Raji (cell line): Measurements from ENCODE around the gene ADCY5.

Experiments
- POLR2A ChIP-seq: IDR thresholded peaks from 2 replicates; pipeline ENCODE4 v1.6.1; 2011; ENCODE audit warnings: low read depth, low read length, control low read depth; ENCODE audit not compliant: insufficient read depth

The ADCY5 gene

GRCh38 chr3:123365450-123366143 lies 83.3 kb downstream of the ADCY5 start:
- no peak for TF ChIP-seq POLR2A

GRCh38 chr3:123361071-123361470 lies 87.8 kb downstream of the ADCY5 start:
- TF ChIP-seq POLR2A = no peak

DNA sequence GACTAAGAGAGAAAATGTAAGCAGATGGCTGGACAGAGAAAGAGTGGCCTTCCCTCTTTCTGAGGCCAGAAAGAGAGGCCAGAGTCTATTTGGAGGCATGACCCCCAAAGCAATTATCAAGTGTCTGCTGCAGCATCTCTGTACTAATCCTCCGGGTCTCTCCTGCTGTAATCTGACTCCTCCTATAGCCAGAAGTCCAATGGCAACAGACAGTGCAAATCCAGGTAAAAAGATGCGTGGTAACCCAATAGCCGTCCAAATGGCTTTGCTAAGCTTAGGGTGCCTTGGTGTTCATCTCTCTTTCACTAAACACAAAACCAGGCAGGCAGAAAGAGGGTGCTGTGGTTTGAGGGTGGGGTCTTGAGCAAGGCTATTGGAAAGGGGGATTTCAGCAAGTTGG lies 91.6 kb downstream of the ADCY5 start:
- no peak for TF ChIP-seq POLR2A

- TF ChIP-seq POLR2A = no peak
Measured at GRCh38 chr3:123353850-123354233, 95.0 kb downstream of the ADCY5 start.

GRCh38 chr3:123353227-123353849 lies 95.6 kb downstream of the ADCY5 start:
- TF ChIP-seq POLR2A = no peak

GRCh38 chr3:123352134-123352554 lies 96.7 kb downstream of the ADCY5 start:
- no peak for TF ChIP-seq POLR2A

DNA sequence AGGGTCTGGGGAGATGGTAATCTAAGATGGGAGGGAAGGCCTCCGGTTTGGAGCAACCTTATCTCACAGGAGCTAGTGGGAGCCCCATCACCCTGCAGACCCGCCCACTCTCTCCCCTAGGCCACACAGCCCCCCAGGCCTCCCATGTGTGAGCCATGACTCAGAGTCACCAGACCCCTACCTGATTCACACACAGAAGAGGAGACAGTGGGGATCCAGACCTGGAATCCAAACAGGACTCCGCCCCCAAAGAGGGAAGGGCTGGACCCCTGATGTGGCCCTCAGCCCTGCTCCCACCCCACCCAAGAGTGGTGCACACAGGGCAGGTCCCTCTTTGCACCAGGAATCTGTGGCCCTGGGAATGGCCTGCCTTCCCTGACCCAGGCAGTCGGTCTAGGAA lies 97.4 kb downstream of the ADCY5 start:
- TF ChIP-seq POLR2A = no peak

DNA sequence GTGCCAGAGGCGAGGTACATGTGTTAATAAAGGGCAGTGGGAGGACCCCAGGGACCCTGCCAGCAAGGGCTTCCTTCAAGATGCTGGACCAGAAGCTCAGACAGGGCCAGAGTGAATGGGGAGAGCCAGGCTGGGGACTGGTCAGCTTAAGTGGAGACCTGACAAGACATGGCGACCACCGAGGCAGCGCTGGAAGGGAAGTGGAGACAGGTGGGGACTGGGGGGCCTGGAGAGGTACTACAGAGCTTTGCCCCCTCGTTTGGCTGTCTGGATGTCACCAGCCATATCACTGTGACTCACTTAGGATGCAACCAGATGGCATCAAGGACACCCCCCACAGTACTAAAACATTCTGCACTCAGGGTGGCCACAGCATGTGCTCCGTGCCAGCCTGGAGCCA lies 97.9 kb downstream of the ADCY5 start:
- no peak for TF ChIP-seq POLR2A

- no peak for TF ChIP-seq POLR2A
Measured at GRCh38 chr3:123349566-123350435, 99.1 kb downstream of the ADCY5 start.

DNA sequence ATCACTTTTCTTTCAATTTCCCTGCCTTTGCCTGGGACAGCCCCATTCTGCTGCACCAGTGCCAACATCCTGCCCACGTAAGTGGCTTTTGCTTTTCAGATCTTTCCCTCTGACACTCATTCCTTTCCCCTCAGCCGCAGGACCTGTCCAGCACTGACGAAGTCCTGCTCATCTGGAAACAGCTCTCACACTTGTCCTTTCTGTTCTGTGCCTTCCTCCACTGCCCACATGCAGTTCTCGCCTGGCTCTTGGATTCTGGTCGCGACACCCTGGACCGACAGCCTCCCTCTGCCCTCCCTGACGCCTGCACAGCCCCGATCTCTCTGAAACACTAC lies 99.7 kb downstream of the ADCY5 start:
- no peak for TF ChIP-seq POLR2A

DNA sequence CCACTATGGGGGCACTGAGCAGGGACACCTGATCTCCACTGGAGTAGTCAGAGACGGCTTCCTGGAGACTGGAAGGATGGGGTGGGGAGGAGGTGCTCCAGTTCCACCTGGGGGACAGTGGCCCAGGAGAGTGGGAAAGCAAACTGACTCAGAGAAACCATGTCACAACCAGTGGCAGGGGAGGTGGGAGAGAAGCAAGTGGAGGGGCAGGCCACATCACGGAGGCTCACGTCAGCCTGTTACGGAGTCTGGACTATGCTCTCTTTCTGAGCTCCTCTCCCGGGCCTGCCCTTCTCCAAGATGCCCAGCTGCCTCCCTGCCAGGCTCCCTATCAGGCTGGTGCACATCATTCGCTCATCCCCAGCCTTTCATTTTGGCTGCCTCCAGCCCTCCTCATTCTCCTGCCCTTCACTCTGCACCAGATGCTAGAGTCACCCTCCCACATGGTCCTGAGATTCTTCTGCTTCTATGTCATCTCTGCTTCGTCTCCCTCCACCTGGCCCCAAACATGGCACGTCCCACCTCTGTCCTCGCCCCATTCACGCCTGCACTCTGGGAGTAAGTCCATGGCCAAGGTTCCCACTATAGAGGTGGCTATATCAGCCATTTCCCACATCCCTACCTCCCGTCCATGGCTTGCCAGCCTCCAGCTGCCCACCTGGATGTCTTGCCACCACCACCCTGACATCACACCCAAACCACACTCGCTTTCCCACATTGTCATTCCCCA lies 100.3 kb downstream of the ADCY5 start:
- TF ChIP-seq POLR2A = no peak

GRCh38 chr3:123347691-123348264 lies 101.1 kb downstream of the ADCY5 start:
- TF ChIP-seq POLR2A = no peak

GRCh38 chr3:123347205-123347604 lies 101.7 kb downstream of the ADCY5 start:
- TF ChIP-seq POLR2A = no peak

DNA sequence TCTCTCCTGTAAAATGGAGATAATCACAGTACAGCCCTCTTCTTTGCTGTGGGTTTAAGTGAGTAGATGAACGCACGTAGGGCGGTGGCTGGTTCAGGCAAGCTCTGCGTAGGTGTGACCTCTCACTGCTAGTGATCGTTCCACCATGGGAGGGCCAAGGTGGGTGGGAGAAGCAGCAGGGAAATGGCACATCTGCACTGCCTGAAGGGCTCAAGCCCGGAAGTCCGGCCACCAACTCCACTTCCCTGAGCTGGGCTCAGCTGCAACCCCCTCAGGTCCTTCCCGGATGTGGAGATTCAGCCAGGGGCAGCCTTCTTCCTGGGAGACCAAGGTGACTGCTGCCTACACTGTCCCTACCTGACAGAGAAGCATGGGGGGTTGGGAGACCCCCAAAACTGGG lies 102.9 kb downstream of the ADCY5 start:
- no peak for TF ChIP-seq POLR2A
